ENCODE measurements around the gene SSH2. TPM values are rescaled to one million over a fixed set of nuclear protein-coding genes. Genes with fewer than 3 reads are reported as not detected.

SSH2 gene
- total RNA-seq, 1 experiment from 2014 or later, result 14.6 TPM

DNA sequence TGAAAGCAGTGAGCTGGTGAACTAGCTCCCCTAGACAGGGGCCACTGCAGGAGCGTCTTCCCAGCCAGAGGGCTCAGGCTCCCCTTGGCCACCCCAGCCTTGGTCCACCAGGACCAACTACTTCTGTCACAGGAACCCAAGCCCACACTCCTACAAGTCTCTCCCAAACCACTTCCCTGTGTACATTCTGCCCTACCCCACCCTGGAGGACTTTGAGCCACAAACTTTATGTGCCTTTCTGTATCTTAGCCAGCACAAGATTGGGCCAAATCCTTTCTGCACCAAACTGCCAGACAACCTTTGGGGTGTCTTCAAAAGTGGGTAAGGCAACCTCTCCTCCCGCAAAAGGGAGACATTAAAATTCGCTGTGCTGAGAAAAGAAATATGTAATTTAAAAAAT lies 43.0 kb upstream of the SSH2 start:
- H4K20me1 ChIP-seq (ENCODE audit: control insufficient read depth, insufficient read depth, insufficient read length), result no peaks in the 10 kb centered on the region
- no peak overlapping the region for H3K14ac ChIP-seq (ENCODE audit: insufficient read depth, low read length)
- no peak overlapping the region for H3K18ac ChIP-seq (ENCODE audit: insufficient read length, low read depth, low read length)
- H3K23me2 ChIP-seq (ENCODE audit: insufficient read length, low read depth, low read length, poor library complexity, severe bottlenecking), result no peaks in the 10 kb centered on the region
- H3K23ac ChIP-seq (ENCODE audit: insufficient read length, low read depth, low read length), result no peak overlapping the region
- H3K4me2 ChIP-seq (ENCODE audit: insufficient read depth, insufficient read length, low read length), result no peak overlapping the region
- no peak overlapping the region for H3K9ac ChIP-seq (ENCODE audit: extremely low read depth, insufficient read length, low read length)
- H2BK5ac ChIP-seq (ENCODE audit: insufficient read length, low read length), result no peak overlapping the region
- H3K4me1 ChIP-seq (ENCODE audit: insufficient read depth, low read length), result no peaks in the 10 kb centered on the region
- H2BK120ac ChIP-seq (ENCODE audit: low read depth, low read length, poor library complexity, severe bottlenecking), result no peak overlapping the region
- H2AK5ac ChIP-seq (ENCODE audit: insufficient read length, low read length), result no peak overlapping the region
- H3K9me3 Mint-ChIP-seq, result no peaks in the 10 kb centered on the region
- no peaks in the 10 kb centered on the region for H3K36me3 Mint-ChIP-seq (ENCODE audit: insufficient read depth in 1 of 3, low read depth in 3 of 3)
- H3K27me3 ChIP-seq (ENCODE audit: insufficient read depth, low read length), result no peaks in the 10 kb centered on the region
- no peak overlapping the region for H3K27ac Mint-ChIP-seq
- no peak overlapping the region for H2BK15ac ChIP-seq (ENCODE audit: low read depth, low read length)
- TF ChIP-seq, protein P1, sequence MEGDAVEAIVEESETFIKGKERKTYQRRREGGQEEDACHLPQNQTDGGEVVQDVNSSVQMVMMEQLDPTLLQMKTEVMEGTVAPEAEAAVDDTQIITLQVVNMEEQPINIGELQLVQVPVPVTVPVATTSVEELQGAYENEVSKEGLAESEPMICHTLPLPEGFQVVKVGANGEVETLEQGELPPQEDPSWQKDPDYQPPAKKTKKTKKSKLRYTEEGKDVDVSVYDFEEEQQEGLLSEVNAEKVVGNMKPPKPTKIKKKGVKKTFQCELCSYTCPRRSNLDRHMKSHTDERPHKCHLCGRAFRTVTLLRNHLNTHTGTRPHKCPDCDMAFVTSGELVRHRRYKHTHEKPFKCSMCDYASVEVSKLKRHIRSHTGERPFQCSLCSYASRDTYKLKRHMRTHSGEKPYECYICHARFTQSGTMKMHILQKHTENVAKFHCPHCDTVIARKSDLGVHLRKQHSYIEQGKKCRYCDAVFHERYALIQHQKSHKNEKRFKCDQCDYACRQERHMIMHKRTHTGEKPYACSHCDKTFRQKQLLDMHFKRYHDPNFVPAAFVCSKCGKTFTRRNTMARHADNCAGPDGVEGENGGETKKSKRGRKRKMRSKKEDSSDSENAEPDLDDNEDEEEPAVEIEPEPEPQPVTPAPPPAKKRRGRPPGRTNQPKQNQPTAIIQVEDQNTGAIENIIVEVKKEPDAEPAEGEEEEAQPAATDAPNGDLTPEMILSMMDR (conservative IDR thresholded peaks at IDR 0.05), result no peak
- H2AFZ ChIP-seq (ENCODE audit: low read length), result no peak overlapping the region
- H3K4ac ChIP-seq (ENCODE audit: low read depth, low read length), result no peak overlapping the region
- no peak overlapping the region for H3K4me3 Mint-ChIP-seq
- no peaks in the 10 kb centered on the region for H3K4me1 Mint-ChIP-seq
- H3K56ac ChIP-seq (ENCODE audit: insufficient read length, low read depth, low read length), result no peak overlapping the region
- no peaks in the 10 kb centered on the region for H3K79me1 ChIP-seq (ENCODE audit: insufficient read depth, low read depth, low read length, poor library complexity, severe bottlenecking)
- no peak overlapping the region for H4K8ac ChIP-seq (replicated peaks; ENCODE audit: insufficient read length, low read depth, low read length)
- no peaks in the 10 kb centered on the region for H3K9me3 ChIP-seq (ENCODE audit: control insufficient read depth, low read depth, low read length)
- H2BK20ac ChIP-seq (ENCODE audit: low read depth, low read length, poor library complexity, severe bottlenecking), result no peak overlapping the region
- H3K27ac ChIP-seq (ENCODE audit: insufficient read length, low read depth, low read length), result no peak overlapping the region
- no CpG with 5 or more reads among the region's 3 CpGs for WGBS (ENCODE audit: extremely low coverage, insufficient read length, low lambda C conversion rate)
- H4K91ac ChIP-seq (ENCODE audit: insufficient read length, low read depth, low read length), result no peak overlapping the region
- H4K5ac ChIP-seq (ENCODE audit: insufficient read length, low read depth, low read length), result no peak overlapping the region
- H3K79me2 ChIP-seq (ENCODE audit: insufficient read depth, low read length), result no peaks in the 10 kb centered on the region
- no peaks in the 10 kb centered on the region; the same call in 1 of the 2 replicates for H3K27me3 Mint-ChIP-seq (ENCODE audit: low read depth)
- no peak overlapping the region for H3T11ph ChIP-seq (ENCODE audit: low read length)
- no peak overlapping the region for H2BK12ac ChIP-seq (ENCODE audit: insufficient read length, low read depth, low read length)
- no peak for DNase-seq

All from H9 (cell line).